Activated T-cell treated with anti-CD3 and anti-CD28 coated beads for 4 hours (primary cell): ENCODE results near the gene PADI3.

Experiments used
- DNase-seq: peaks from one replicate; pipeline ENCODE4 v3.0.0-alpha.2; 2020

The PADI3 gene

GRCh38 chr1:17276568-17276967 is 27.7 kb downstream of the PADI3 start:
- no peak for DNase-seq

GRCh38 chr1:17277511-17278159 is 28.7 kb downstream of the PADI3 start:
- DNase-seq: no peak

GRCh38 chr1:17278996-17279830 is 30.3 kb downstream of the PADI3 start:
- no peak for DNase-seq

GRCh38 chr1:17280436-17280835 is 31.5 kb downstream of the PADI3 start:
- DNase-seq: no peak

GRCh38 chr1:17280894-17281293 is 32.0 kb downstream of the PADI3 start:
- no peak for DNase-seq

- DNase-seq: no peak
These were observed 32.9 kb downstream of the PADI3 start for GRCh38 chr1:17281775-17282181.

- DNase-seq: no peak
These were observed 33.9 kb downstream of the PADI3 start for GRCh38 chr1:17282836-17283235.

GRCh38 chr1:17286646-17287045 is 37.7 kb downstream of the PADI3 start:
- no peak for DNase-seq

- no peak for DNase-seq
These were observed 38.4 kb downstream of the PADI3 start for GRCh38 chr1:17287130-17287776.

GRCh38 chr1:17289721-17290120 is 40.8 kb downstream of the PADI3 start:
- DNase-seq: no peak

- DNase-seq: no peak
These were observed 41.7 kb downstream of the PADI3 start for GRCh38 chr1:17290553-17290952.

GRCh38 chr1:17292299-17293160 is 43.6 kb downstream of the PADI3 start:
- no peak for DNase-seq

GRCh38 chr1:17293681-17294425 is 45.0 kb downstream of the PADI3 start:
- DNase-seq: no peak

GRCh38 chr1:17295292-17295691 is 46.4 kb downstream of the PADI3 start:
- no peak for DNase-seq

- DNase-seq: no peak
These were observed 47.2 kb downstream of the PADI3 start for GRCh38 chr1:17296086-17296485.

- no peak for DNase-seq
These were observed 49.1 kb downstream of the PADI3 start for GRCh38 chr1:17297991-17298390.

GRCh38 chr1:17301767-17302166 is 52.9 kb downstream of the PADI3 start:
- no peak for DNase-seq

- DNase-seq: no peak
These were observed 55.4 kb downstream of the PADI3 start for GRCh38 chr1:17304151-17304825.

GRCh38 chr1:17304826-17305175 is 55.9 kb downstream of the PADI3 start:
- DNase-seq: no peak

- DNase-seq: no peak
These were observed 56.7 kb downstream of the PADI3 start for GRCh38 chr1:17305576-17306095.

- no peak for DNase-seq
These were observed 57.5 kb downstream of the PADI3 start for GRCh38 chr1:17306407-17306806.
